GM19099 (cell line): ENCODE results near the gene IGLON5.

Source experiments
- POLR2A ChIP-seq: IDR thresholded peaks from 3 replicates; pipeline ENCODE4 v1.6.1; 2011; ENCODE audit warnings: low read depth; ENCODE audit not compliant: insufficient read length; ENCODE audit errors: extremely low read depth

IGLON5 gene

GRCh38 chr19:51342631-51343569 lies 31.5 kb downstream of the IGLON5 start:
- no peak for TF ChIP-seq POLR2A

GRCh38 chr19:51345076-51345620 lies 33.7 kb downstream of the IGLON5 start:
- no peak for TF ChIP-seq POLR2A

DNA sequence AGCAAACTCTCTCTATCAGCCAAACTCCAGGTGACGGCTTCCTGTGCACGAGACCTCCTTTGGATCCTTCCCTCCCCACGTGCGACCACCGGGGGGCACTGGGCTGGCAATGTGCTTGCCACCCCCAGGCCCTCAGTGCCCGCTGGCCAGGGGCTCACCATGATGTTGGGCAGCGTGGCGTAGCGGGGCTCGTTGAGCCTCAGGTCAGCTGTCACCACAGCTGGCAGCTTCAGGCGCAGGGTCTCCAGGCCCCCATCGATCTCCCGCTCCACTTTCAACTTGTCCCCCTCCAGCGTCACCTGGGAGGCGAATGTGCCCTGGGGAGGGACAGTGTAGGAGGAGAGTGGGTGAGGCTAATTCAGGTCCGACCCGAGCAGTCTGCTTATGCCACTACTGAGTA lies 35.3 kb downstream of the IGLON5 start:
- TF ChIP-seq POLR2A, result no peak

DNA sequence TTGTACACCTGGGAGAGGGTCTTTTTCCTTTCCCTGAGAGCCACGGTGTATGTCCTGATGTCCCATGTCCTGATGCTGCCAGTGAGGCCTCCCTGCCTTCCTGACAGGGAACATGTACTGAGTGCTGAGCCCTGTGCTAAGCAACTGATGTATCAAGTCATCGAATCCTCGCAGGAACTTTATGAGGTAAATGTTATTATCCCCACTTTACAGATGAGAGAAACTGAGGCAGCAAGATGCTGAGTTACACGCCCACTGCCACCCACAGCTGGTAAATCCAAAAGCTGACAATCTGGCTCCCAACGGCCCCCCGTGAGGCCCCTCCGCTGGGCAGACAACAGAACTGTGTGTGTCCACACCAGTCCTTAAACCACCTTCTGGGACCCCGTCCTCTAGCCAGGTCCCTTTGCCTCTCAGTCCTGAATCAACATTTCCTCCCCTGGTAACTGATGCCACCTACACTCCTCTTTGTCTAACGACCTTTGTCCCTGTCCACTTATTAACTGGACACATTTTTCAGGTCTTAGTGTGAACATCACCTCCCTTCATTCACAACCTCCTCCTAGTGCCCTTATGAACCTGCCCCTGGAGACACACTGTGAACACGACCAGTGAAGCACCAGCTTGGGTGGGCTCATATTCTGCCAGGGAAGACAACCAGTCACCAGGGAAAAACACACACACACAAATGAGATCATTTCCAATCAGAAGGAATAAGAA lies 35.9 kb downstream of the IGLON5 start:
- no peak for TF ChIP-seq POLR2A

GRCh38 chr19:51351266-51351990 lies 40.0 kb downstream of the IGLON5 start:
- no peak for TF ChIP-seq POLR2A

- TF ChIP-seq POLR2A, result no peak
These were observed 41.4 kb downstream of the IGLON5 start for GRCh38 chr19:51352783-51353360.

- TF ChIP-seq POLR2A, result no peak
These were observed 42.8 kb downstream of the IGLON5 start for GRCh38 chr19:51354103-51354741.

- TF ChIP-seq POLR2A, result no peak
These were observed 43.3 kb downstream of the IGLON5 start for GRCh38 chr19:51354742-51355148.

DNA sequence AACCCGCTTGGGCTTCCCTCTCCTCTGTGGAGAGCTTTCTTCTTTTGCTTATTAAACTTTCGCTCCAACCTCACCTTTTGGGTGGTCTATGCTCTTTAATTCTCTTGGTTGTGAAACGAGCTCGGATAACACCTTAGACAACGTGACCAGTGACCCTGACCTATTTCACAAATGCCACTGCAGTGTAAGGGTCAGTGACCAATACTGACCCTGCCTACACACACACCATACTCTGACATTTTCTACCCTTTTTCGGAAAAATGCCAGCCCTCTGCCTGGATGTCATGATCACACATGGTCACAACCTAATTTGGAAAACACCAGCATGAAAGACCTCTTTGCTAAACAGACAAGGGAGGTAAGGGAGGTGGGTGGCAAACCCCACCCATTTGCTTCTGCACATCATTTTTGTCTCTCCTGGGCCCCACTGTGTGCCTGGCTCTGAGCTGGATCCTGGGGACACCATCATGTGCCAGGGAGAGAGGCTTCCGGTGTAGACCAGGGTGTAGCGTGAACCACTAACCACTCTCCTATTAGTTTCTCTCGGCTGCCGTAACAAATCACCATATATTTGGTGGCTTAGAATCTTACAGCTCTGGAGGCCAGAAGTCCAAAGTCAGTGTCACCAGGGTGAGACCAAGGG lies 44.8 kb downstream of the IGLON5 start:
- no peak for TF ChIP-seq POLR2A

- TF ChIP-seq POLR2A, result no peak
These were observed 46.5 kb downstream of the IGLON5 start for GRCh38 chr19:51357952-51358351.

GRCh38 chr19:51359294-51359693 lies 47.9 kb downstream of the IGLON5 start:
- TF ChIP-seq POLR2A, result no peak

GRCh38 chr19:51361239-51361638 lies 49.8 kb downstream of the IGLON5 start:
- no peak for TF ChIP-seq POLR2A

DNA sequence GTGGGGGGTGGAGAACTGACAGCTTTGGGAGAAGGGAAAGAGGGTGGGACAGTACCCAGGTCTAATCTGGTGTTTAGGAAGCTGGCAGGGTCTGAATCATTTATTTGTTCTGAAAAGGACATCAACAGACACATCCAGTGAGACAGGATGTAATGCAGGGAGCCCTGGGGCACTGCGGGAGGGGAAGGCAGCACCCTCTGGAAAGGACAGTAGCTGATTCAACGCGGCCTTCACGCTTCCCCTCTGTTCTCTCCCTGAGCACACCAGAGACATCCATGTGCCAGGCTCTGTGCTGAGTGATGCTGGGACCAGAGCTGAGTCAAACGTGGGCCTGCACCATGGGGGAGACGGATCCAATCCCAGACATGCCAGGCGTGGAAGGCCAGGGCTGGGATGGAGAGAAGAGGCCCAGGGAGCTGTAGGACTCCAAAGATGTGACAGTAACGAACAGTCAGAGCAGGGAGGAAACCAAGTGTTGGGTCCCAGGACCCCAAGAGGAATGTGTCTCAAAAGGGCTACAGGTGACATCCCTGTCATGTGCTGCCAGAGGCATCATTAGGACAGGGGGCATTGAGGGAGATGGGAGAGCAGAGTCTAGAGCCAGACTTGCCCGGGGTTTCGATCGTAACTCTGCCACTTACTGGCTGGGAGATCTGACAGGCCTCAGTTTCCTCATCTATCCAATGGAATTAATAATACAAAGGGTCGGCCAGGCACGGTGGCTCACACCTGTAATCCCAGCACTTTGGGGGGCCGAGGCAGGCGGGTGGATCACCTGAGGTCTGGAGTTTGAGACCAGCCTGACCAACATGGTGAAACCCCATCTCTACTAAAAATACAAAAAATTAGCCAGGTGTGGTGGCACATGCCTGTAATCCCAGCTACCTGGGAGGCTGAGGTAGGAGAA lies 53.0 kb downstream of the IGLON5 start:
- no peak for TF ChIP-seq POLR2A

DNA sequence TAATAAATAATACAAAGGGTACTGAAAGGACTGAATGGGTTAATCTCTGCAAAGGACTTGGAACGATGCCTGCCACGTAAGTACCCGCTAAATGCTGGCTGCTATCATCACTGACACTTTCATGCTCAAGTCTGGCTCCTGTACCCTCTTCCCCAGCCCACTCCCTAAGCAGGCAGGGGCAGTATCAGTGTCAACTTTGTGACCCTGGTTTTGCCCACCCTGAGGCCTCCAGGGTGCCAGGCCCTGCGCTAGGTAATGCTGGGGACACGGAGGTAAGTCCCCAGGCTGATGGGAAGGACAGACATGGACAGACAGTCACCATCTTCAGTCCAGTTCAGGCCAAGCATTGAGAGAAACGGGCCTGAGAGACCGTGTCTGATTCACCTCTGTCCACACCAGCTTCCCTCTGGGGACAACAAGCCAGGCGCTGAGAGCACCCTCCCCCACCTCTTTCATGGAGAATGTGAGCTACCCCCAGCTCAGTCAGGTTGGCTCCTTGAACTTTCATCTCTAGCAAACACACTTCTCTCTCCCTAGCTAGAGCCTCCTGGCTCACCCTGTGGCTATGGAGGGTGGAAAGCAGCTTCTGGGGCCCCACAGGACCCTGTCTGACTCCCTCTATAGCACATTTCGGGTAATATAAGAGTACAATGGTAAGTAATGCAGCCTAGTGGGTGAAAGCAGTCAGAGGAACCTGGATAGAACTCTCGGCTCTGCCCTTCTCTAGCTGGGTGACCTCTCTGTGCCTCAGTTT lies 53.9 kb downstream of the IGLON5 start:
- no peak for TF ChIP-seq POLR2A
